HG03460 (cell line): ENCODE measurements around the gene TMEM41B.
A peak's percentile ranks its signal among the peaks of the same experiment; 100 is the strongest.
"Not testable (repeated sequence)": the region's sequence is repeated elsewhere in the genome, so short reads cannot be mapped to it uniquely, and the experiment has no call there.

Source experiments
- ATAC-seq: cut with Tn5 transposase; IDR thresholded peaks from one replicate; pipeline ENCODE4 v1.9.1; 2021; ENCODE audit not compliant: unreplicated experiment

Gene TMEM41B

GRCh38 chr11:9314291-9315077 is at the start of gene TMEM41B:
Gene TMEM41B, minus strand, starts transcription at chr11:9314593. Its CDS starts 152 bp downstream, at chr11:9314441.
- ATAC-seq = peak; percentile 95

- no peak for ATAC-seq
Measured at GRCh38 chr11:9362393-9362863, 48.0 kb upstream of the TMEM41B start.

GRCh38 chr11:9360862-9361622 is 46.6 kb upstream of the TMEM41B start:
- not testable (repeated sequence) for ATAC-seq

- no peak for ATAC-seq
Measured at GRCh38 chr11:9357041-9357440, 42.6 kb upstream of the TMEM41B start.

- ATAC-seq = no peak
Measured at GRCh38 chr11:9351321-9351881, 37.0 kb upstream of the TMEM41B start.

GRCh38 chr11:9347779-9348178 is 33.4 kb upstream of the TMEM41B start:
- not testable (repeated sequence) for ATAC-seq

- no peak for ATAC-seq
Measured at GRCh38 chr11:9347100-9347499, 32.7 kb upstream of the TMEM41B start.

- ATAC-seq = no peak
Measured at GRCh38 chr11:9344061-9344680, 29.8 kb upstream of the TMEM41B start.

GRCh38 chr11:9341638-9342178 is 27.3 kb upstream of the TMEM41B start:
- no peak for ATAC-seq

- ATAC-seq = no peak
Measured at GRCh38 chr11:9332655-9333054, 18.3 kb upstream of the TMEM41B start.

- no peak for ATAC-seq
Measured at GRCh38 chr11:9330387-9331384, 16.3 kb upstream of the TMEM41B start.

- ATAC-seq = no peak
Measured at GRCh38 chr11:9320047-9320446, 5.7 kb upstream of the TMEM41B start.

GRCh38 chr11:9319377-9320001 is 5.1 kb upstream of the TMEM41B start:
- ATAC-seq = not testable (repeated sequence)

- ATAC-seq = not testable (repeated sequence)
Measured at GRCh38 chr11:9318442-9319376, 4.3 kb upstream of the TMEM41B start.

- ATAC-seq = no peak
Measured at GRCh38 chr11:9316334-9316733, 1.9 kb upstream of the TMEM41B start.

GRCh38 chr11:9315078-9315688 is 790 bp upstream of the TMEM41B start:
- ATAC-seq = no peak

GRCh38 chr11:9313648-9314290 is 624 bp downstream of the TMEM41B start:
- peak; percentile 19 for ATAC-seq
